GM23338 (cell line): ENCODE measurements around the gene UGCG. TPM values are rescaled to one million over a fixed set of nuclear protein-coding genes. Genes with fewer than 3 reads are reported as not detected.

ENCODE experiments used
- ATAC-seq: fragments of 200-7000 bp; cut with Tn5 transposase; 3 replicates; pipeline ENCODE4 v1.9.1; 2020
- DNase-seq: peaks from one replicate; pipeline ENCODE4 v3.0.0-alpha.2; 2015; ENCODE audit warnings: low spot score
- H2AFZ ChIP-seq: fragments of 200-600 bp; sonication (generic); 2 replicates; pipeline ENCODE4 v1.8.0; 2016; ENCODE audit warnings: antibody characterized with exemption, mild to moderate bottlenecking, moderate library complexity
- H3F3A ChIP-seq: fragments of 200-600 bp; sonication (generic); replicated peaks from 2 replicates; pipeline ENCODE4 v1.8.0; 2017; ENCODE audit warnings: antibody characterized with exemption, mixed run types, low read depth
- H3K27ac ChIP-seq: fragments of 200-600 bp; sonication (generic); 2 replicates; pipeline ENCODE4 v1.6.1; 2016; ENCODE audit warnings: low read depth
- H3K27me3 ChIP-seq: fragments of 200-600 bp; sonication (generic); 2 replicates; pipeline ENCODE4 v1.8.0; 2016; ENCODE audit warnings: mild to moderate bottlenecking, mixed run types, moderate library complexity; ENCODE audit not compliant: insufficient read depth
- H3K36me3 ChIP-seq: fragments of 200-600 bp; sonication (generic); 2 replicates; pipeline ENCODE4 v1.8.0; 2016; ENCODE audit warnings: mild to moderate bottlenecking; ENCODE audit not compliant: insufficient read depth
- H3K4me1 ChIP-seq: fragments of 200-600 bp; sonication (generic); 2 replicates; pipeline ENCODE4 v1.8.0; 2016; ENCODE audit warnings: mild to moderate bottlenecking, moderate library complexity; ENCODE audit not compliant: insufficient read depth
- H3K4me2 ChIP-seq: fragments of 200-600 bp; sonication (generic); 2 replicates; pipeline ENCODE4 v1.7.1; 2017; ENCODE audit warnings: mixed run types
- H3K4me3 ChIP-seq: fragments of 200-600 bp; sonication (generic); 2 replicates; pipeline ENCODE4 v1.6.1; 2016; ENCODE audit warnings: mixed run types
- H3K79me2 ChIP-seq: fragments of 200-600 bp; sonication (generic); replicated peaks from 2 replicates; pipeline ENCODE4 v1.8.0; 2017; ENCODE audit warnings: mild to moderate bottlenecking; ENCODE audit not compliant: insufficient read depth
- H3K9me2 ChIP-seq: fragments of 200-600 bp; sonication (generic); 2 replicates; pipeline ENCODE4 v1.8.0; 2017; ENCODE audit not compliant: insufficient read depth
- H4K20me1 ChIP-seq: fragments of 200-600 bp; sonication (generic); replicated peaks from 2 replicates; pipeline ENCODE4 v1.8.0; 2017; ENCODE audit warnings: mild to moderate bottlenecking; ENCODE audit not compliant: insufficient read depth
- H3K27ac Mint-ChIP-seq: 2 replicates; pipeline ENCODE4 v1.8.0; 2020; ENCODE audit warnings: inconsistent platforms, mild to moderate bottlenecking, moderate library complexity, mixed read lengths
- H3K27me3 Mint-ChIP-seq: 3 replicates; pipeline ENCODE4 v1.8.0; 2022; ENCODE audit warnings: low read depth, mild to moderate bottlenecking, moderate library complexity, mixed read lengths, inconsistent platforms; ENCODE audit not compliant: insufficient read depth, poor library complexity
- H3K36me3 Mint-ChIP-seq: 3 replicates; pipeline ENCODE4 v1.8.0; 2021; ENCODE audit warnings: low read depth, mild to moderate bottlenecking, inconsistent platforms, moderate library complexity, mixed read lengths
- H3K4me1 Mint-ChIP-seq: 3 replicates; pipeline ENCODE4 v1.8.0; 2020; ENCODE audit warnings: mild to moderate bottlenecking, inconsistent platforms, mixed read lengths
- H3K4me3 Mint-ChIP-seq: 3 replicates; pipeline ENCODE4 v1.8.0; 2021; ENCODE audit warnings: moderate library complexity, mild to moderate bottlenecking, inconsistent platforms, mixed read lengths
- H3K9me3 Mint-ChIP-seq: 3 replicates; pipeline ENCODE4 v1.8.0; 2020; ENCODE audit warnings: moderate library complexity, mild to moderate bottlenecking, inconsistent platforms, mixed read lengths
- CREB1 ChIP-seq: fragments of 250-450 bp; sonication (Bioruptor Pico); IDR thresholded peaks from 2 replicates; pipeline ENCODE4 v1.5.0; 2020; ENCODE audit warnings: low read depth, mild to moderate bottlenecking, moderate library complexity
- ETS1 ChIP-seq: IDR thresholded peaks from 2 replicates; pipeline ENCODE4 v1.6.1; 2016; ENCODE audit warnings: antibody characterized with exemption
- EZH2 ChIP-seq: fragments of 200-600 bp; sonication (generic); IDR thresholded peaks from one replicate; pipeline ENCODE4 v1.8.0; 2017; ENCODE audit warnings: antibody characterized with exemption, mild to moderate bottlenecking, low read depth; ENCODE audit not compliant: unreplicated experiment
- EZH2phosphoT487 ChIP-seq: fragments of 200-600 bp; sonication (generic); IDR thresholded peaks from one replicate; pipeline ENCODE4 v1.8.1; 2018; ENCODE audit warnings: antibody characterized with exemption; ENCODE audit not compliant: unreplicated experiment
- JUNB ChIP-seq: IDR thresholded peaks from one replicate; pipeline ENCODE4 v1.6.1; 2016; ENCODE audit warnings: antibody characterized with exemption; ENCODE audit not compliant: unreplicated experiment
- NANOG ChIP-seq: IDR thresholded peaks from 2 replicates; pipeline ENCODE4 v1.6.1; 2016; ENCODE audit warnings: antibody characterized with exemption, borderline replicate concordance
- POLR2AphosphoS5 ChIP-seq: IDR thresholded peaks from 2 replicates; pipeline ENCODE4 v1.6.1; 2016; ENCODE audit warnings: antibody characterized with exemption, low read depth
- REST ChIP-seq: IDR thresholded peaks from one replicate; pipeline ENCODE4 v1.6.1; 2018; ENCODE audit warnings: antibody characterized with exemption; ENCODE audit not compliant: unreplicated experiment
- STAT1 ChIP-seq: IDR thresholded peaks from one replicate; pipeline ENCODE4 v1.6.1; 2016; ENCODE audit warnings: antibody characterized with exemption; ENCODE audit not compliant: unreplicated experiment
- ZNF114 ChIP-seq: fragments of 250-450 bp; sonication (Bioruptor Pico); IDR thresholded peaks from 2 replicates; pipeline ENCODE4 v1.5.0; 2020; ENCODE audit warnings: mild to moderate bottlenecking, moderate library complexity
- ZNF331 ChIP-seq: fragments of 250-450 bp; sonication (Bioruptor Pico); IDR thresholded peaks from 2 replicates; pipeline ENCODE4 v1.5.0; 2020; ENCODE audit warnings: low read depth, mild to moderate bottlenecking, moderate library complexity
- ZNF462 ChIP-seq: fragments of 250-450 bp; sonication (Bioruptor Pico); IDR thresholded peaks from 2 replicates; pipeline ENCODE4 v1.5.0; 2020; ENCODE audit warnings: mild to moderate bottlenecking, moderate library complexity
- polyA plus RNA-seq: library from polyadenylated mRNA; unstranded; fragments of >200 nt; fragmentation: Nextera tagmentation; extraction: Ambion mirVana; gene quantifications from 2 replicates; pipeline ENCODE4 v1.2.1, GENCODE V29; 2016
- total RNA-seq: library from RNA; depleted of rRNA; stranded (reverse); fragments of >200 nt; shearing (Covaris generic); gene quantifications from 2 replicates; pipeline ENCODE4 v1.2.3, GENCODE V29; 2014
- TF ChIP-seq, protein P1 (sequence below), 2 experiments: fragments of 200-600 bp in 1 of 2; sonication (generic) in 1 of 2; conservative IDR thresholded peaks; 2 replicates each; pipeline versions ENCODE4 v1.5.1 to v1.6.1; 2016 to 2017; ENCODE audit warnings: antibody characterized with exemption in 2 of 2, low read depth in 2 of 2, mild to moderate bottlenecking in 2 of 2, moderate library complexity in 1 of 2

UGCG gene
- total and polyA plus RNA-seq, 2 experiments from 2014 or later = 30.4 to 44.9 TPM

GRCh38 chr9:111974092-111974681 is 77.6 kb downstream of the UGCG start:
- Histone ChIP-seq H3K4me1 (0 out of 2 replicates have a peak, but pooled peaks cover 4% of the 10 kb centered on the region), H3K27me3 (no peaks in the 10 kb centered on the region), H3K4me2 (no peak overlapping the region), H3F3A (no peaks in the 10 kb centered on the region), H3K9me2 (no peaks in the 10 kb centered on the region), H4K20me1 (no peaks in the 10 kb centered on the region), H3K79me2 (no peaks in the 10 kb centered on the region), H2AFZ (no peak overlapping the region), H3K4me3 (no peak overlapping the region), H3K36me3 (no peaks in the 10 kb centered on the region), H3K27ac (no peak overlapping the region)
- Mint-ChIP-seq H3K27ac (no peak overlapping the region), H3K4me3 (no peak overlapping the region), H3K4me1 (peaks cover 6% of the 10 kb centered on the region; the same call in 2 of the 3 replicates), H3K9me3 (no peaks in the 10 kb centered on the region), H3K27me3 (no peaks in the 10 kb centered on the region), H3K36me3 (no peaks in the 10 kb centered on the region)
- ATAC-seq (no peak), DNase-seq (no peak)
- TF ChIP-seq ZNF331 = no peak
- TF ChIP-seq JUNB = no peak
- TF ChIP-seq NANOG = no peak
- TF ChIP-seq, protein P1, sequence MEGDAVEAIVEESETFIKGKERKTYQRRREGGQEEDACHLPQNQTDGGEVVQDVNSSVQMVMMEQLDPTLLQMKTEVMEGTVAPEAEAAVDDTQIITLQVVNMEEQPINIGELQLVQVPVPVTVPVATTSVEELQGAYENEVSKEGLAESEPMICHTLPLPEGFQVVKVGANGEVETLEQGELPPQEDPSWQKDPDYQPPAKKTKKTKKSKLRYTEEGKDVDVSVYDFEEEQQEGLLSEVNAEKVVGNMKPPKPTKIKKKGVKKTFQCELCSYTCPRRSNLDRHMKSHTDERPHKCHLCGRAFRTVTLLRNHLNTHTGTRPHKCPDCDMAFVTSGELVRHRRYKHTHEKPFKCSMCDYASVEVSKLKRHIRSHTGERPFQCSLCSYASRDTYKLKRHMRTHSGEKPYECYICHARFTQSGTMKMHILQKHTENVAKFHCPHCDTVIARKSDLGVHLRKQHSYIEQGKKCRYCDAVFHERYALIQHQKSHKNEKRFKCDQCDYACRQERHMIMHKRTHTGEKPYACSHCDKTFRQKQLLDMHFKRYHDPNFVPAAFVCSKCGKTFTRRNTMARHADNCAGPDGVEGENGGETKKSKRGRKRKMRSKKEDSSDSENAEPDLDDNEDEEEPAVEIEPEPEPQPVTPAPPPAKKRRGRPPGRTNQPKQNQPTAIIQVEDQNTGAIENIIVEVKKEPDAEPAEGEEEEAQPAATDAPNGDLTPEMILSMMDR (conservative IDR thresholded peaks at IDR 0.05; ENCODE audit: low read depth in 2 of 2) = no peak
- no peak for TF ChIP-seq ZNF462
- TF ChIP-seq STAT1 = no peak
- no peak for TF ChIP-seq ZNF114
- TF ChIP-seq ETS1 = no peak
- no peak for TF ChIP-seq EZH2
- TF ChIP-seq REST = no peak
- TF ChIP-seq CREB1 (CRISPR knock-in tag) = no peak
- no peak for TF ChIP-seq EZH2phosphoT487
- no peak for TF ChIP-seq POLR2AphosphoS5
